A549 (cell line): ENCODE results near the gene MOCOS.

ENCODE experiments used
- CEBPB ChIP-seq, 2 experiments: fragments of >200 bp in 1 of 2; sonication (Bioruptor Twin) in 1 of 2; formaldehyde crosslinking in 1 of 2; IDR thresholded peaks; 2 replicates each; pipeline ENCODE4 v1.6.1; 2012 to 2016
- CTCF ChIP-seq: fragments of >200 bp; sonication (Bioruptor Twin); formaldehyde crosslinking; IDR thresholded peaks from 3 replicates; pipeline ENCODE4 v1.5.1; 2016
- EHF ChIP-seq: fragments of 250-450 bp; sonication (Bioruptor Pico); IDR thresholded peaks from 2 replicates; pipeline ENCODE4 v1.5.0; 2020; ENCODE audit warnings: mild to moderate bottlenecking
- HMGXB4 ChIP-seq: fragments of 250-450 bp; sonication (Bioruptor Pico); IDR thresholded peaks from 2 replicates; pipeline ENCODE4 v1.5.0; 2021; ENCODE audit warnings: mild to moderate bottlenecking, moderate library complexity, borderline replicate concordance
- MYC ChIP-seq: IDR thresholded peaks from 2 replicates; pipeline ENCODE4 v1.6.1; 2012; ENCODE audit warnings: mild to moderate bottlenecking, inconsistent platforms, low read length, improper control_type of control experiment, borderline replicate concordance
- PBX3 ChIP-seq: IDR thresholded peaks from 2 replicates; pipeline ENCODE4 v1.6.1; 2012
- REST ChIP-seq: fragments of 200-600 bp; sonication (generic); IDR thresholded peaks from 2 replicates; pipeline ENCODE4 v1.6.1; 2016; ENCODE audit warnings: antibody characterized with exemption, mild to moderate bottlenecking, moderate library complexity

GRCh38 chr18:36305375-36305774 lies 118.1 kb downstream of the MOCOS start:
- TF ChIP-seq CTCF (no peak), MYC (no peak), CEBPB (IDR thresholded peaks at IDR 0.05) (no peak), HMGXB4 (CRISPR knock-in tag) (no peak), PBX3 (no peak), EHF (CRISPR knock-in tag) (no peak), REST (no peak)
